ENCODE measurements around the gene PLPP1.

The PLPP1 gene

GRCh38 chr5:55421074-55421529 is 113.7 kb downstream of the PLPP1 start:
- TF ChIP-seq CTCF (IDR thresholded peaks at IDR 0.05; ENCODE audit: low read depth, low read length) = no peak
- DNase-seq (ENCODE audit: extremely low read depth, low read depth) = no peak

DNA sequence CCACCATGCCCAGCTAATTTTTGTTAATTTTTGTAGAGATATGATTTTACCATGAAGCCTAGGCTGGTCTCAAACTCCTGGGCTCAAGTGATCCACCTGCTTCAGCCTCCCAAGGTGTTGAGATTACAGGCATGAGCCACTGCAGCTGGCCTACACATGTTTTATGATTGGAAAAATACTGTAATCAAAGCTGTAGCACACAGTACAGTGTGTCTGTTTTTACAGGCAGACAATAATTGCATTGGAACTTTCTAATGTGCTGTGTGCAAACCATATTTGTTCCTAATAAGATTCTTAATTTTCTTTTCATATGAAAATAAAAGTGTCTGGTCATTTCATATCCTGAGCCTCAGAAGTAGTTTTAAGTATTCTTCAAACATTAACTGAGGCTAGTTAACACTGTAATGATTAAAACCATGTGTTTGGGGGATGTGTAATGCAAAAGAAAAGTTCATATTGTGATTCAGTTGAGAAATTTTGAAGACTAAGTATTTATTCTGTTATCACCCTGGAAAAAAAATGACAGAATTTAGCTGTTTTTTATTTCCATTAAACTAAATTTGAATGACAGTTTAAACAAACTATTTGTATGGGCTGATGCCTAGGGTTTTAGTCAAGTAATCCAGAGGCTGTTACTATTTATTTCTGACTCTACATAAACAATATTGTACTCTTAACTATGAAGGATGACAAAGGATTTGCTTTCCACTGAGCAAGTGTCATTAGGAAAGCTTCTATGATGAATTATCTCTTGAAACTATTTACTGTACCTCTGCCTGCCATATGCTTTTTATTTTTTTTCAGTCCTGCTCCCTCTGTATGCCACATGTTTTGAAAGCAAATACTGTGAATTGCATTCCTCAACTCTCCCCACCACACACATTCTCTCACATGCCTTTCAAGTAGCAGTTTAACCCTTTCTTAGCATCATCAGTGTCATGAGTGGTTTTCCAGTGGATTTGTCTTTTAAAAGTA is 115.5 kb downstream of the PLPP1 start:
- DNase-seq (ENCODE audit: extremely low read depth, low read depth) = no peak
- TF ChIP-seq CTCF (IDR thresholded peaks at IDR 0.05; ENCODE audit: low read depth, low read length) = no peak

- TF ChIP-seq CTCF (IDR thresholded peaks at IDR 0.05; ENCODE audit: low read depth, low read length) = no peak
- no peak for DNase-seq (ENCODE audit: extremely low read depth, low read depth)
Observed at GRCh38 chr5:55416306-55416705, 118.5 kb downstream of the PLPP1 start.

DNA sequence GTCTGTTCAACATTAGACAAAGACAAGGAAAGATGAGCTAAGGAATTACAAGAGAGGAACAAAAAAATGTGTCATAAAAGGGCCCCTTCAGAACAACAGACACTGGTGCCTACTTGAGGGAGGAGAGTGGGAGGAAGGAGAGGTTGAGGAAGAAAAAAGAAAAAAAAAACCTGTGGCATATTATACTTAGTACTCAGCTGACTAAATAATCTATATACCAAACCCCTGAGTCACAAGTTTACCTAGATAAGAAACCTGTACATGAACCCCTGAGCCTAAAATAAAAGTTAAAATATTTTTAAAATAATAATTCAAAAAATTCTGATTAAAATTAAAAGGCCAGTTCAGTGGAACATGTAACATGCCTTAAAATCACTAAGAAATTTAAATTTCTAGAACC is 119.7 kb downstream of the PLPP1 start:
- no peak for TF ChIP-seq CTCF (IDR thresholded peaks at IDR 0.05; ENCODE audit: low read depth, low read length)

DNA sequence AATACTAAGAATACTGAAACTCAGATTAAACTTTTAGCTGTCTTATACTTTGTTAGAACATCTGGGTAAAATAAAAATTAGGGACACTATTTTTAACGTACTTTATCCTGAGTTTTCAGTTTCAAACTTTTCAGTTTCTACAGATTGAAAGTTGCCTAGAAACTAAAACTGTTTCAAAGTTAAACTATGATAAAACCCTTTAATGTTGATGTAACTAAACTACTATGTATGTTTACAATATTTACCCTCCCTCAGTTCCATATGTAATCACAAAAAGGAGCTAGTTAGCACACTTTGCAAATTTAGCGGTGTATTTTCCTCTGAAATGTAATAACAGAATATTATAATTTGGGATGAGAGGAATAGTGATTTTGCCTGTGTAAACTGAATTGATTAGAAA is 121.1 kb downstream of the PLPP1 start:
- no peak for TF ChIP-seq CTCF (IDR thresholded peaks at IDR 0.05; ENCODE audit: low read depth, low read length)

More for the DNA sequence above, 119.7 kb downstream of the PLPP1 start:
- no peak for DNase-seq (ENCODE audit: extremely low read depth, low read depth)

DNA sequence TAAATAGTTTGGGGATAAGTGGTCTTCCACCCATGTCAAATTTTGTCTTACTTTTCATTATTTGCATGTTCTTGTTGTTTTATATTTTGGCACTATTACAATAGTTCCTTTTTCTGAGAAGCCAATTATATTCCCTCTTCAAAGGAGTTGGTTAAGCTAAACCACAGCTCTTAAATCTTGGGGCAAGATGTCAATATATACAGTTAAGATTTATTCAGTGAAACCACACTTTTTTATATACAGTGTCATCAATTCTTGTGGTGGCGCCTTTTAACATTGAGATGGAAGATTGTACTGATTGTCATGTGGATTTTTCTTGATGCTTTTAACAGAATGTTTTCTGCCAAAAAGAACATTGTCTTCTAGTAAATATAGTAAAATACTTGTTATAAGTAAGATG is 122.9 kb downstream of the PLPP1 start:
- no peak for DNase-seq (ENCODE audit: extremely low read depth, low read depth)
- TF ChIP-seq CTCF (IDR thresholded peaks at IDR 0.05; ENCODE audit: low read depth, low read length) = no peak

More for the DNA sequence above, 121.1 kb downstream of the PLPP1 start:
- DNase-seq (ENCODE audit: extremely low read depth, low read depth) = no peak

GRCh38 chr5:55410845-55411244 is 123.9 kb downstream of the PLPP1 start:
- no peak for TF ChIP-seq CTCF (IDR thresholded peaks at IDR 0.05; ENCODE audit: low read depth, low read length)
- no peak for DNase-seq (ENCODE audit: extremely low read depth, low read depth)

All from AG09319 (cell line).